ENCODE results near the gene CASR.

CASR gene

GRCh38 chr3:122247087-122247824 is 63.8 kb downstream of the CASR start:
- no peak for TF ChIP-seq CTCF (conservative IDR thresholded peaks at IDR 0.05; ENCODE audit: low read length)
- H3K4me3 ChIP-seq (ENCODE audit: low read length) = no peak overlapping the region
- DNase-seq (ENCODE audit: low read depth) = peak; percentile 3

GRCh38 chr3:122247825-122248185 is 64.3 kb downstream of the CASR start:
- TF ChIP-seq CTCF (conservative IDR thresholded peaks at IDR 0.05; ENCODE audit: low read length) = no peak
- peak; percentile 29 for DNase-seq (ENCODE audit: low read depth)
- H3K4me3 ChIP-seq (ENCODE audit: low read length) = no peak overlapping the region

- TF ChIP-seq CTCF (conservative IDR thresholded peaks at IDR 0.05; ENCODE audit: low read length) = no peak
- DNase-seq (ENCODE audit: low read depth) = no peak
- H3K4me3 ChIP-seq (ENCODE audit: low read length) = no peak overlapping the region
Measured at GRCh38 chr3:122251428-122251827, 68.0 kb downstream of the CASR start.

GRCh38 chr3:122253581-122253980 is 70.1 kb downstream of the CASR start:
- H3K4me3 ChIP-seq (ENCODE audit: low read length) = no peak overlapping the region
- no peak for DNase-seq (ENCODE audit: low read depth)
- no peak for TF ChIP-seq CTCF (conservative IDR thresholded peaks at IDR 0.05; ENCODE audit: low read length)

- no peak for TF ChIP-seq CTCF (conservative IDR thresholded peaks at IDR 0.05; ENCODE audit: low read length)
- no peak overlapping the region for H3K4me3 ChIP-seq (ENCODE audit: low read length)
- DNase-seq (ENCODE audit: low read depth) = no peak
Measured at GRCh38 chr3:122255757-122256439, 72.4 kb downstream of the CASR start.

- no peak for TF ChIP-seq CTCF (conservative IDR thresholded peaks at IDR 0.05; ENCODE audit: low read length)
- DNase-seq (ENCODE audit: low read depth) = no peak
- no peak overlapping the region for H3K4me3 ChIP-seq (ENCODE audit: low read length)
Measured at GRCh38 chr3:122257644-122258364, 74.3 kb downstream of the CASR start.
